Gastrocnemius medialis (tissue), 4 donors: ENCODE measurements around the gene PSMD2.

Experiments
- CTCF ChIP-seq, 5 experiments: fragments of 450-650 bp in 3 of 5; fragments of 200-600 bp in 2 of 5; sonication (generic) in 2 of 5; IDR thresholded peaks in 4 of 5; conservative IDR thresholded peaks in 1 of 5; 1 replicate in 4 of 5; 2 replicates in 1 of 5; pipeline ENCODE4 v1.5.1; 2016 to 2019; ENCODE audit warnings: antibody characterized with exemption in 5 of 5, mild to moderate bottlenecking in 3 of 5, moderate library complexity in 3 of 5
- POLR2A ChIP-seq, 2 donors: fragments of 450-650 bp; IDR thresholded peaks; one replicate each; pipeline ENCODE4 v1.6.1; 2017; ENCODE audit warnings: antibody characterized with exemption in 2 of 2, mild to moderate bottlenecking in 2 of 2, moderate library complexity in 2 of 2

- TF ChIP-seq CTCF (IDR thresholded peaks at IDR 0.05 in 4 of 5, conservative IDR thresholded peaks at IDR 0.05 in 1 of 5) (no peak), POLR2A (IDR thresholded peaks at IDR 0.05) (no peak)
Measured at GRCh38 chr3:184351511-184352148, 52.6 kb downstream of the PSMD2 start.
